ENCODE measurements around the gene CDCP2.
A peak's percentile ranks its signal among the peaks of the same experiment; 100 is the strongest.
"Not testable (repeated sequence)": the region's sequence is repeated elsewhere in the genome, so short reads cannot be mapped to it uniquely, and the experiment has no call there.

CDCP2 gene

DNA sequence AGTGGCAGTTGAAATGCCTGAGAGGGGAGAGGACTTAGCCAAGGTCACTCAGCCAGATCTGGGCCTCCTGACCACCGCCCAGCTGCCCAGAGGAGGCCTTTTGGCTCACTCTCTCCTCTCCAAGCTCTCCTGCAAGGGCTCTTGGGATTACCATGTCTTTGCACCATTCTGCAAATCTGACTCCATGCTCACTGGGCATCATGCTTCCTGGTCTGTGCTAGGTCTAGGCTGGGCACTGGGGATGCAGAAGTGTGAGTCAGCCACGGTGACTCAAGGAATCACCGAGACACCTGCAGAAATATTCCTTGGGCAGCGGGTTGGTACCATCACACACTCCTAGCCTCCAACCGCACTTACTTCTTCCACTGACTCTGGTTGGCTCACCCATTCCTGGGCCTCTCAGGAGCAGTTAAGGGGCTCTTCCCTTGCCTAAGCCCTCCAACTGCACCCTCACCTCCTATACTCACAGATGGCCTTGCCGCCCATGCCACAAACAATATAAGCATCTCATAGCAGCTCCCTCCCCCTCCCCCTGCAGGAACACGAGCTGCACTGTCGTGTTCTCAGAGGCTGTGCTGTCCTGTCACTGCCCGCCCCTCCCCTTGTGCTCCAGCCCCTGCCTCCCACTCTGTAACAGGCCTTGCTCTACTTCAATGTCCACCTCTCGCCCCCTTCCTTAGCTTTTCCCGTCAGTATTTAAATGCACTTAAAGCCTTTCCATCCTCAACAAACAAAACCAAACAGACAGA lies 34.8 kb downstream of the CDCP2 start:
- DNase-seq, result peak in 33 of 58 donors; percentile 9 to 76 (median 35)

DNA sequence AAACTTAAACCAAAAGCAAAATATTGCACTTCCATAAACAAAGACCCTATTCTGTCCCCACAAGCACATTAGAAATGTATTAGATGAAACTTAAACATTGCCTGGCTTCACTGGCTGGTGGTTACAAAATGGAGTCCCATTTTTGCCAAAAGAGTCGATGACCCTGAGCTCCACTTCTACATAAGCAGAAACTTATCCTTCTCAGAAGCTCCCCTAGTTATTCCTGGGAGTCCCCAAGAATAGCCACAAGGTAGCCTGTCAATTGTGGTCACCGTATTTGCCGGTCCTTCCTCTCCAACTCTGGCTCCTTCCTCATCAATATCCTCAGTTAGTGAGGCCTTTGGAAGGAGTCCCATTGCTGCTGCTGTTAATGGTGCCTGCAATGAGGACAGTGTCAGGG lies 37.3 kb downstream of the CDCP2 start:
- DNase-seq, result no peak

DNA sequence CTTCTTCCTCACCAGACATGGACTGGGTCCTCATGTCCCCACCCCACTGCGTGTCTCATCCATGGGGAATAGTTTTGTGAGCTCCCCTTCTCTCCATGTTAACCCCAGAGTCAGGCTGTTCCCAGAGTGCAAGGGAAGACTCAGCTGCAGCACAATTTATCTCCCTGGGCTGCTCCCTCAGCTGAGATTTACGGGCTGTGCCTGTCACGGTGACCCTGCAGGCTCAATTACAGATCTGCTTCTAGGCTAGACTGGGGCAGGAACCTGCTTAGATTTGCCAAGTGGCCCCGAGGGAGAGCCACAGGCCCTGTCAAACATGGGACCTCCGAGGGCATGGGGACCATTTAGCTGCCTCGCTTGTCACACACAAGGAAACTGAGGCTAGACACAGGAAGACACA lies 37.8 kb downstream of the CDCP2 start:
- DNase-seq, result no peak

DNA sequence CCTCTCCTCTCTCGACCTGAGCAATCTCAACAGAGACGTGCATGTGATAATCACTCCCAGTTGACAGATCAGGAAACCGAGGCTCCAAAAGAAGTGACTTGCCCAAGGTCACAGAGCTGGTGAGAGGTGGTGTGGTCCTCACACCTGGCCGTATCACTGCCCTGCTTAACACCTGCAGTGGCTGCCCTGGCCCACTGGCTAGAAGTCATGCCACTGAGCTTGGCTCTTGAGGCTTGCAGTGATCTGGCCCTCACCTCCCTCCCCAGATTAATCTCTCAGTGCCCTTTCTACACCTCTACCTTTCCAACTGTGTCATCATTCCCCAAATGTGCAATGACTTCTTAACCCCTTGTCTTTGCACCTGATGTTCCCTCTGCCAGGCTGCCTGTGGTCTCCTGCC lies 38.8 kb downstream of the CDCP2 start:
- no peak for DNase-seq

DNA sequence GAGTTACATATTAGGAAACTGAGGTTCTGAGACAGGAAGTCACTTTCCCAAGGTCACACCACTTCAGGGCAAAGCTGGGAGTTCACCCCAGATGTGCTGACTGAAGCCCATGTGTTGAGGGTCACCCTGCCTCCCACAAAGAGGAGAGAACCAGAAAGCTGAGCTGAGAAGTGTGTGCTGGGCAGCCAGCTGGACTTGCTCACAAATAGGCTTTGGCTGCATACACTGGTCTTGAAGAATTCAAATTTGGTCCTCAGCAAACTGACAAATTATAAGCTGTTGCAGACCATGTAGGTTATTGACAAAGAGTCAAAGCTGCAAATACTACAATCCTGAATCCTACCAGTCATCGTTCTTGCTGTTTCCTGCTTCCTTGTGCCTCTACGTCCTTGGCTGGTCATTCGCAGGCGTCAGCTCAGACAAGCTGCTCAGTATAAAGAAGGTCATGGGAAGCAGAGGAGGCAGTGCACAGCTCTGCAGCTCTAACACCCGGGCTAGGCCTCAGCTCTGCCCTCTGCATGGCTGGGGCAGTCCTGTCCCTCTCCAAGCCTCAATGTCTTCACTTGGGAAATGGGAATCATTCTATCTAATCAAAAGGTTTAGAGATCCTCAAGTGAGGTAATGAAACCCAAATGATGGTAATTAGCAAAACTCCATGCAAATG lies 40.0 kb downstream of the CDCP2 start:
- DNase-seq, result no peak

DNA sequence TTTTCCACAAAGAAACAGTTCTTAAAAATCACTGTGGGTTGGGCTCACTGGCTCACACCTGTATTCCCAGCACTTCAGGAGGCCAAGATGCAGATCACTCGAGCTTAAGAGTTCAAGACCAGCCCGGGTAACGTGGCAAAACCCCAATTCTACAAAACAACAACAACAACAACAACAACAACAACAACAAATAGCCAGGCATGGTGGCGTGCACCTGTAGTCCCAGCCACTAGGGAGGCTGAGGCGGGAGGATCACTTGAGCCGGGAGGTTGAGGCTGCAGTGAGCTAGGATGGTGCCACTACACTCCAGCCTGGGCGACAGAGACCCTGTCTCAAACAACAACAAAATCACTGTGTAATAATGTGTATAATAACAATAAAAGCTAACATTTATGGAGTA lies 40.8 kb downstream of the CDCP2 start:
- DNase-seq, result no peak

DNA sequence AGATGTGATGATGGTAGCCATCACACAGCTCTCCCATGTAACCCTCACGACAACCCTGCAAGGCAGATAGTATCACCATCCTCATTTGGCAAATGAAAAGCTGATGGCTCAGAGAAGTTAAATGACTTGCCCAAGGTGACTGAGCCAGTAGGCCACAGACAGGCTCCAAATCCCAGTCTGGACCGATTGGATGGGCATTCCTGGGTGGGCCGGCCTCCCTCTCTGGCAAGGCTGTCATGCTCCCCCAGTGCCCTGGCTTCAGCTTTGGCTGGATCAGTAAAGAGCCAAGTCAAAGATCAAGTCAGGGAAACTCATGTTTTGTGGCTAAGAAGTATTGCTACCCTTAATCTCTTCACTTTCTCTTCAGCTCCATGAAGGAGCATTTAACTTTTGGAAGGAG lies 41.2 kb downstream of the CDCP2 start:
- DNase-seq, result no peak

DNA sequence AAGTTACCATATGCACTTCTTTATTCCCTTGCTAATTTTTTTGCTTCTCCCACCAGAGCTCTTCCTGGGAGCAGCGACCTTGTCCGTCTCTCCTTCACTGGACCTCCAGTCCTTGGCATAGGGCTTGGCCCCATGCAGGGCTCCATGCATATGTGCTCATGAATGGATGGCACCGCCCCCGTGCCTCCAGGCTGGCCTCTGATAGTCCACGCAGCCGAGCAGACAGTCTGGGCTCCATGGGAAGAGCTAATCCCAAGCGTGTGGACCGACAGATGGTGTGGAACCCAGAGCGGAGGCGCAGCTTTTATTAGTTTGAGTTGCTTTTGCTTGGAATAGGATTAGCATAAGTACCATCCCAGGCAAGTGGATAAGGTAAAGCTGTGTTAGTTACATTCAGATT lies 41.8 kb downstream of the CDCP2 start:
- DNase-seq, result peak in 16 of 58 donors; percentile 12 to 65 (median 34)

DNA sequence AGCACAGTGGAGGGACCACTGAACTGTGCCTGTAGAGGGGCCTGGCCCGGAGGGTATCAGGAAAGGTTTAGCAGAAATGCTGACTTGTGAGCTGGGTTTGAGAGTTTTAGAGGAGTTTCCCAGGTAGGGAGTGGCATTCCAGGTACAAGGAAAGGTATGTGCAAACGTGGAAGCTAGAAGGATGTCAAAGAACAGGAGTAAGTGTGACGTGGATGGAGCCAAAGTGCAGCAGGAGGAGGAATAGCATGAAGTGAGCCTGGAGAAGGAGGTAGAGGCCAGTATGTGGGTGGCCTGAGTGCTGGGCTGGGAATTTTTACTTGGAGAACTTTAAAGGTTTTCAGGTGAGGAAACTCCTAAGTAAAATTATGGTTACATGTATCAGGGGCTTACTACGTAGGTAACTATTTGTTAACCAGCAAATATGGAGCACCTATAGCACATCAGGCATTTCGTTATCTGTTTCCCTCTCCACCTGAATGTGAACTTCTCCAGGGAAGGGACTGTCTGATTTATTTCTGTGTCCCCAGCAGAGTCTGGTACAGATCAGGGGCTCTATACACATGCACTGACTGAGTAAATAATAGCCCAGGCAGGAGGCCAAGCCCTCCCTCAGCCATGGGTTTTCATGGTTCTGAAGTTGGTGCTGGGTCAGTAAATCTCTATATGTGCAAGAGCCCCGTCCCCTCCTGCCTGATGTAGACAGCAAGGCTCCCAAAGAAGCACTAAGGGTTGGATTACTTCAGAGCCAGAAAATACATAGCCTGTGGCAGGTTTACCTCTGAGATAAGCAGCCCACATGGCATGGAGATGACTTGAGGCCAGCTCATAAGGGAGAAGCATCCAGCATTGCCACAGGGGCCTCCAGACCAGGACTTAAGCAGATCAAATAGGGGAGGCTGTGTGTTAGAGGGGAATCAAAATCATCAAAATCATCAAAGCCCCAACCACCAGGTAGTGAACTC lies 43.4 kb downstream of the CDCP2 start:
- no peak for DNase-seq

DNA sequence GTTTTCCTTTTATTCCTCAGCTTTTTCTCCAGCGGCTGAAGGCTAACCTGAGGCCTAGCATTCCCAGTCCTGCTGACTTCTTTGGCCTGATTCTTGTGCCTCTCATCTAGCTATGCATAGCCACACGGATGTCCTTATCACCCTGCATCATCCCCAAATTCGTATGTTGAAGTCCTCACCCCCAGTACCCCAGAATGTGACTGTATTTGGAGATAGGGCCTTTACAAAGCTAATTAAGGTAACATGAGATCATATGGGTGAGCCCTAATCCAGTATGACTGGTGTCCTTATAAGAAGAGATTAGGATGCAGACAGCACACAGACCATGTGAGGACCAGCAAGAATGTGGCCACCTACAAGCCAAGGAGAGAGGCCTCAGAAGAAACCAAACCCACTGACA lies 44.6 kb downstream of the CDCP2 start:
- no peak for DNase-seq

DNA sequence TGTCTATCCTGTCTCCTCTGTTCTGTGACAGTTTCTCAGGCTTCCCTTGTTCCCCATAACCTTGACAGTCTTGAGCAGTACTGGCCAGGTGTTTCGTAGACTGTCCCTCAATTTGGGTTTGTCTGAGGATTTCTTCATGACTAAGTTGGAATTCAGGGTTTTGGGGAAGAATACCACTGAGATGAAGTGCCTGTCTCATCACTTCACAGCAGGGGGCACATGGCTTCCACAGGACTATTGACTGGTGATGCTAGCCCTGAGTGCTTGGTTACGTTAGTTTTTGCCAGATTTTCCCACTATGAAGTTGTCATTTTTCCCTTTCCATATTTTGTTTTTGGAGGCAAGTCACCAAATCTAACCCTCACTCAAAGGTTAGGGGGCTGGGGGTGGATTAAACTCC lies 45.7 kb downstream of the CDCP2 start:
- no peak for DNase-seq

DNA sequence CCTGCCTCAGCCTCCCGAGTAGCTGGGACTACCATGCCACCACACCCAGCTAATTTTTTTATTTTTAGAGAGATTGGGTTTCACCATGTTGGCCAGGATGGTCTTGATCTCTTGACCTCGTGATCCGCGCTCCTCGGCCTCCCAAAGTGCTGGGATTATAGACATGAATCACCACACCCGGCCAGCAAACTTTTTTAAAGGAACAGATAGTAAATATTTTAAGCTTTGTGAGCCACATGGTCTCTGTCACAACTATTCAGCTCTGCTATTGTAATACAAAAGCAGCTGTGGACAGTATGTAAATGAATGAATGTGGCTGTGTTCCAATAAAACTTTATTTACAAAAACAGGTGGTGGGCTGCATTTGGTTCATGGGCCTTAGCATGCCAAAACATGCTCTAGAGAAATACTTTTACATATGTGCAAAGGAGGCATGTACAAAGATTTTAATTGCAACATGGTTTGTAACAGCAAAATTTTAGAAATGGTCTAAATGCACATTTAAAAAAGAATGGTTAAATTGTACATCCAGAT lies 47.0 kb downstream of the CDCP2 start:
- no peak for DNase-seq

DNA sequence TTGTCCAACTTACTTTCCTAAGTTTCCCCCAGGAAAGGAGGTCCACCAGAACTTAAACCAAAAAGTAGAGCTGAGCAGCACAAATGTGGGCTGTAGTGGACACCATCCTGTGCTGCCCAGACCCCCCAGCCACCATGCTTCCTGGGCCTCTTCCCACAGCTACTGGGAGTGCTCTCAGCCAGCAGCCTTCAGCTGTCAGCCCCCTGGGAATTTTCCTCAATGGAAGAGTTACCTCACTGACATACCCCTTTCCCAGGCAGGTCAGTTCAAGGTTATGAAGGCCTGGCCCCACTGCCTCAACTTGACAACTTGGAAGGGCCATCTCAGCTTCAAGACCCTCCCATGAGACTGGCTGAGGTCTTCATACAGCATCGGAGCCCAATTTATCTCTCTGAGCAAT lies 47.7 kb downstream of the CDCP2 start:
- DNase-seq, result no peak

DNA sequence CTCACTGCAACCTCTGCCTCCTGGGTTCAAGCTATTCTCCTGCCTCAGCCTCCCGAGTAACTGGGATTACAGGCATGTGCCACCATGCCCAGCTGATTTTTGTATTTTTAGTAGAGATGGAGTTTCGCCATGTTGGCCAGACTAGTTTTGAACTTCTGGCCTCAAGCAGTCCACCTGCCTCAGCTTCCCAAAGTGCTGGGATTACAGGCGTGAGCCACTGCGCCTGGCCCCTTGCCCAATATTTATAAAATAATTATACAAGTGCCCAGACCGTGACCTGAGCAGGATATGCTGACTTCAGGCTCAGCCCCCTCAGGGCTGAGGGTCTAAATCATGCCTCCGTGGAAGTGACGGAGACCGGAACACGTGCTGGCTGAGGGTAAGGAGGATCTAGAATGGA lies 48.2 kb downstream of the CDCP2 start:
- not testable (repeated sequence) for DNase-seq

DNA sequence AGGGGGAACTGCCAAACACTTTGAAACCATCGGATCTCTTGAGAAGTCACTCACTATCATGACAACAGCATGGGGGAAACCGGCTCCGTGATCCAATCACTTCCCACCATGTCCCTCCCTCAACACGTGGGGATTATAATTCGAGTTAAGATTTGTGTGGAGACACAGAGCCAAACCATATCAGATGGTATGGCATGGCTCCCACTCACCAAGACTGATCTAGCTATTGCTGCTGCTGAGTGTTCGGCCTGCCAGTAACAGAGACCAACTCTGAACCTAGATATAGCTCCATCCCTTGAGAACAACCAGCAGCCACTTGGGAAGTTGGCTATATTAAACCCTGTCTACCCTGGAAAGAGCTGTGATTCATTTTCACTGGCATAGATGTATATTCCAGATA lies 49.4 kb downstream of the CDCP2 start:
- DNase-seq, result peak in 13 of 58 donors; percentile 10 to 56 (median 33)

DNA sequence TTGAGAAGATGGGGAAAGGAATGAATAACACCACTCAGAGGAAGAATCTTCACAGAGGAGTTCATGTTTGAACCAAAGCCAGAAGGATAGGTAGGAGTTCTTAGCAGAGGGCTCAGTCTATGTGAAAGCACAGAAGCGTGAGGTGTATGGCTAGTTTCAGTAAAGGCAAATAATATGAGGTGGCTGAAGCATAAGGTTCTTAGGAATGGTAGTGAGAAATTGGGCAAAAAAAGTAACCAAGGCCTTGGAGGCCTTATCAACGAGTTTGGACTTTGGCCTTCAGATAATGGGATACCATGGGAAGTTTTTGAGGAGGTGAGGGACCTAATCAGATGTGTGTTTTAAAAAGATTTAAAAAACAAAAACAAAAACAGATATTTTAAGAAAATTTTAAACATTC lies 52.3 kb downstream of the CDCP2 start:
- DNase-seq, result no peak

DNA sequence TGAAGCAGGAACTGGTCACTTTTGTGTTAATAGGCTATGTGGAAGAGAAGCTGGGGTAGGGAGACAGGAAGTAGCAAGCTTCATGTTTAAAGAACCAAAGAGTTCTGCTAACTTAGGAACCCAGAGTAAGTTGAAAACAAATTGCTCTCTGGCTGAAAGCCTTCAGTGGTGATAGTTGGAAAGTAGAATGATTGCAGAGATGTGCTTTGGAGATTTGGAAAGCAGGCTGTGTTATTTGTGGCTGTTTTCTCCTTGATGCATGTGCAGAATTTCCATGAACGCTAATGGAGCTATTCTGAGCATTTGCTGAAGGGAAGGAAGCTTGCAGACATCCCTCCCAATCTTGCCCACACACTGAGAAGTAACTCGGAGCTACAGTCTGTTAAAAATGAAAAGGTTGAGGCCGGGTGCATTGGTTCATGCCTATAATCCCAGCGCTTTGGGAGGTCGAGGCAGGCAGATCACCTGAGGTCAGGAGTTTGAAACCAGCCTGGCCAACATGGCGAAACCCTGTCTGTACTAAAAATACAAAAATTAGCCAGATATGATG lies 53.7 kb downstream of the CDCP2 start:
- DNase-seq, result peak in 4 of 58 donors; percentile 14 to 45 (median 35)

DNA sequence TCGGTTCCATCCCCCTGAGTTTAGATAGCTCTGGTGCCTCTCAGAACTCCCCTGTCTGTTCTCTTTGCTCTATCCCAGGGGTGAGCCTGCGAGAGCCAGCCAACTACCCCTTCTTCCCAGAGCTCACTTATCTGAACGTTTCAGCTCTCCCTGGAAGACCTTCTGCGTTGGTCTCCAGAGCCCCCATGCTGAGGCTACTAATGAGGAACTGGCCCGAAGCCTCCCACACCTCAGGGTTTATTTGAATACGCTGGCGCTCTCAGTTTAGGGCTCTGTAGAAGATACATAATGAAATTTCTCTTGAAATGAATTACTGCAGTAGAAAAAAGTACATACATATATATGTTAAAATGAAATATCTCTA lies 55.9 kb downstream of the CDCP2 start:
- no peak for DNase-seq

DNA sequence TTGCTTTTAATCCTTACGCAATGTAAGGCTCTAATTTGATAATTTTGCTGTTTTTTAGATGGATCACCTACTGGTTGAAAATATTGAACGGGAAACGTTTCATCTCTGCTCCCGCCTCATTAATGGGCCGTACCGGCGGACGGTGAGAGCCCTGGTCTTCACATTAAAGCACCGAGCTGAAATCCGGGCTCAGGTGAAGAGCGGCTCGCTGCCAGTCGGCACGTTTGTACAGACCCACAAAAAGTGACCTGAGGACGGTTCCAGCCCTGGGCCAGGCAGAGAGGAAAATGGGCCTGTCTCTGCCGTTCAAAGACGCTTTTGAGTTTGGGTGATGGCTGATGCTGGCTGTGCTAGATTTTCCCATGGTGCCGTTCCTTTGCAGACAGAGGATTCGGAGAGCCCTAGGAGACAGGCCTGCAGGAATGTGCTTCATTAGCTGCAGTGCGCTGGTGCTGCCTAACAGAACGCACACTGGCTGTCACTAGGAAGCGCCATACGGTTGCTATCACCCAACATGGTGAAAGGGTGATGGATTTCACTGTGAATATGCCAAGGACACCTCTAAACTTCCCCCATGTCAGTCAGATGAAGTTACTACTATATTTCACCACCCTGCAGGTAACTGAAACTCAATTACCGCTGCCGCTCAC lies 56.4 kb downstream of the CDCP2 start:
- no peak for DNase-seq

DNA sequence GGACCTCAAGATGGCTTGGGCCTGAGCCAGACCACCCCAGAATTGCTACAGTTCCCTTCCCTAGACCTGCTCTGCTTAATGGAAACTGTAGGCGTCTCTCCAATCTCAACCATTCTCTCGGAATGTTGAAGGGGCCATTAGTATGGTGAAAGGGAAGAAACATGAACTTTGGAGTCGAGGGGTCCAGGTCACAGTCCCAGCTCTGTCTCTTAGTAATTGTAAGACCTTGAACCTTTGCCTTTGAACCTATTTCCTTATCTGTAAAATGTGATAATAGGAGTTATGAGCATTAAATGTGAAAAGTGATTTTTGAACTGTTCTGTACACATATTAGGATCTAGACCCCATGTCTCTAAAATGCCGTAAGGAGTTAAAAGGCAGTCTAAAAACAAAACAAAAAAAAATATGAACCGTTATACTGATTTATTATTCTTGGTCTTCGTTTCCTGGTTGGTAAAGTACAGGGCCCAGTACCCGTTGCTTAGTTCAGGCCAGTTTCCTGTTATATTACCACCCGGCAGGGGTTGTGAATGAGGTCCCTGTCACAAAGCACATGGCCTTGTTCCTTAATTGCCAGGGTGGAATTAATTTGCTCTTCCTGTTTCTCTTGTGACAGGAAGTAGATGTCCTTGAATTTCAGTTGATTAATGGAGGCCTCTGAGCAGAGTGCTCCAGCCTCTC lies 57.1 kb downstream of the CDCP2 start:
- DNase-seq, result no peak

Data from anterior cingulate cortex (tissue), 58 donors.